Fibroblast of pulmonary artery (primary cell): ENCODE data around the gene CMSS1.

Experiments used
- DNase-seq: peaks from one replicate; pipeline ENCODE4 v3.0.0-alpha.2; 2010; ENCODE audit warnings: low read depth
- H3K4me3 ChIP-seq: replicated peaks from 2 replicates; pipeline ENCODE4 v1.5.1; 2011; ENCODE audit warnings: low read depth, mild to moderate bottlenecking, control low read depth, low read length, moderate library complexity
- TF ChIP-seq, protein P1 (sequence below): IDR thresholded peaks from 2 replicates; pipeline ENCODE4 v1.5.1; 2011; ENCODE audit warnings: mild to moderate bottlenecking, control low read depth, low read length, inconsistent platforms; ENCODE audit errors: missing control alignments

CMSS1 gene

DNA sequence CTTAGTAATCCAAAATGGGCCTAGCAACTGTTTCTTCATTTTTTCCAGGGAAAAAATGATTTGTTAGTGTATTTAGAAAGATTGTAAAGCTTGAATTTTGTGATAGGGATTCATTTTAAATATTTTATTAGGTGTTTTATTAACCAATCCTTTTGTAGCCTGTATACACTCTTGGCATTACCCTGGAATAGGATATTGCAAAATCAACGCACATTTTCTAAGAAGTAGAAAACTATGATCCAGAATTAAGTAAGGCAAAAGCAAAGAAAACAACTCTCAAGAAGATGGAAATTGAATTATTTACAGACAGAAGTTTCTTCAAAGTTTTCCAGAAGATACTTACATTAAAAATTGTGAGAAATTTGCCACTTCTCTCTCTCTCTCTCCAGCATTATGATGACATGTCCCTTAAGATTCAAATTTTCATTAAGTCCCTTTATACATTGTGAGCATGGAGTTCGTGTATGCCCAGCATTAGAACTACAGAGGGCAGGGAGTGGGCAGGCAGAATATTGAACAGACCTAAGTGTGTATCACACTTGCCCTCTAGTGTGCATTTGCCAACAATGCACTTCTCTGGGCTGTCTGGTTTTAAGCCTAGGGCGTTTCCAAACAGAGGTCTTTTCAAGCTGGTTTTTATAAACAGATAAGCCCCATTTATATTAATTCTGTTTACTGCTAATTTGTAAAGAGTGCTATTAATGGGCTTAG, 28.5 kb upstream of the CMSS1 start:
- peak; percentile 80 for DNase-seq
- TF ChIP-seq, protein P1, sequence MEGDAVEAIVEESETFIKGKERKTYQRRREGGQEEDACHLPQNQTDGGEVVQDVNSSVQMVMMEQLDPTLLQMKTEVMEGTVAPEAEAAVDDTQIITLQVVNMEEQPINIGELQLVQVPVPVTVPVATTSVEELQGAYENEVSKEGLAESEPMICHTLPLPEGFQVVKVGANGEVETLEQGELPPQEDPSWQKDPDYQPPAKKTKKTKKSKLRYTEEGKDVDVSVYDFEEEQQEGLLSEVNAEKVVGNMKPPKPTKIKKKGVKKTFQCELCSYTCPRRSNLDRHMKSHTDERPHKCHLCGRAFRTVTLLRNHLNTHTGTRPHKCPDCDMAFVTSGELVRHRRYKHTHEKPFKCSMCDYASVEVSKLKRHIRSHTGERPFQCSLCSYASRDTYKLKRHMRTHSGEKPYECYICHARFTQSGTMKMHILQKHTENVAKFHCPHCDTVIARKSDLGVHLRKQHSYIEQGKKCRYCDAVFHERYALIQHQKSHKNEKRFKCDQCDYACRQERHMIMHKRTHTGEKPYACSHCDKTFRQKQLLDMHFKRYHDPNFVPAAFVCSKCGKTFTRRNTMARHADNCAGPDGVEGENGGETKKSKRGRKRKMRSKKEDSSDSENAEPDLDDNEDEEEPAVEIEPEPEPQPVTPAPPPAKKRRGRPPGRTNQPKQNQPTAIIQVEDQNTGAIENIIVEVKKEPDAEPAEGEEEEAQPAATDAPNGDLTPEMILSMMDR: peak; percentile 85
- no peak overlapping the region for H3K4me3 ChIP-seq

GRCh38 chr3:99794485-99794884, 23.2 kb upstream of the CMSS1 start:
- TF ChIP-seq, protein P1: no peak
- no peak overlapping the region for H3K4me3 ChIP-seq
- DNase-seq: no peak

- DNase-seq: no peak
- no peak overlapping the region for H3K4me3 ChIP-seq
- TF ChIP-seq, protein P1: no peak
Observed at GRCh38 chr3:99795573-99795972, 22.1 kb upstream of the CMSS1 start.

- H3K4me3 ChIP-seq: no peak overlapping the region
- DNase-seq: no peak
- TF ChIP-seq, protein P1: no peak
Observed at GRCh38 chr3:99799422-99799821, 18.2 kb upstream of the CMSS1 start.

- TF ChIP-seq, protein P1: no peak
- no peak overlapping the region for H3K4me3 ChIP-seq
- DNase-seq: no peak
Observed at GRCh38 chr3:99803297-99803696, 14.4 kb upstream of the CMSS1 start.

GRCh38 chr3:99805160-99805559, 12.5 kb upstream of the CMSS1 start:
- TF ChIP-seq, protein P1: no peak
- H3K4me3 ChIP-seq: no peak overlapping the region
- DNase-seq: no peak
